Immature natural killer cell (primary cell): ENCODE measurements around the gene VTI1B. TPM values are rescaled to one million over a fixed set of nuclear protein-coding genes. Genes with fewer than 3 reads are reported as not detected.

Source experiments
- DNase-seq, 3 donors: peaks; one replicate each; pipeline ENCODE4 v3.0.0; 2022; ENCODE audit warnings: mixed read lengths in 1 of 3
- H3K27ac Mint-ChIP-seq, 6 donors: one replicate each; pipeline ENCODE4 v1.8.0; 2020; ENCODE audit warnings: mixed read lengths in 6 of 6, mild to moderate bottlenecking in 5 of 6, inconsistent platforms in 4 of 6, moderate library complexity in 3 of 6
- H3K27me3 Mint-ChIP-seq, 3 donors: one replicate each; pipeline ENCODE4 v1.8.0; 2020 to 2021; ENCODE audit warnings: low read depth in 3 of 3, mild to moderate bottlenecking in 3 of 3, mixed read lengths in 3 of 3, moderate library complexity in 3 of 3, inconsistent platforms in 1 of 3
- H3K36me3 Mint-ChIP-seq, 3 donors: one replicate each; pipeline ENCODE4 v1.8.0; 2020; ENCODE audit warnings: mixed read lengths in 3 of 3, inconsistent platforms in 2 of 3, mild to moderate bottlenecking in 2 of 3
- H3K4me1 Mint-ChIP-seq, 2 donors: one replicate each; pipeline ENCODE4 v1.8.0; 2020; ENCODE audit warnings: inconsistent platforms in 2 of 2, mild to moderate bottlenecking in 2 of 2, mixed read lengths in 2 of 2, moderate library complexity in 1 of 2
- H3K4me3 Mint-ChIP-seq, 5 donors: one replicate each; pipeline ENCODE4 v1.8.0; 2020; ENCODE audit warnings: mild to moderate bottlenecking in 5 of 5, mixed read lengths in 5 of 5, inconsistent platforms in 3 of 5, moderate library complexity in 3 of 5
- H3K9me3 Mint-ChIP-seq, 6 donors: one replicate each; pipeline ENCODE4 v1.8.0; 2020; ENCODE audit warnings: mild to moderate bottlenecking in 6 of 6, mixed read lengths in 6 of 6, inconsistent platforms in 4 of 6, moderate library complexity in 3 of 6
- polyA plus RNA-seq, 3 donors: library from polyadenylated mRNA; unstranded; fragments of 300-500 nt; fragmentation: Illumina TruSeq; gene quantifications; one replicate each; pipeline ENCODE4 v1.2.3, GENCODE V29; 2021

The VTI1B gene
- polyA plus RNA-seq, 3 donors from 2014 or later, result 75.0 to 118 (median 104) TPM

DNA sequence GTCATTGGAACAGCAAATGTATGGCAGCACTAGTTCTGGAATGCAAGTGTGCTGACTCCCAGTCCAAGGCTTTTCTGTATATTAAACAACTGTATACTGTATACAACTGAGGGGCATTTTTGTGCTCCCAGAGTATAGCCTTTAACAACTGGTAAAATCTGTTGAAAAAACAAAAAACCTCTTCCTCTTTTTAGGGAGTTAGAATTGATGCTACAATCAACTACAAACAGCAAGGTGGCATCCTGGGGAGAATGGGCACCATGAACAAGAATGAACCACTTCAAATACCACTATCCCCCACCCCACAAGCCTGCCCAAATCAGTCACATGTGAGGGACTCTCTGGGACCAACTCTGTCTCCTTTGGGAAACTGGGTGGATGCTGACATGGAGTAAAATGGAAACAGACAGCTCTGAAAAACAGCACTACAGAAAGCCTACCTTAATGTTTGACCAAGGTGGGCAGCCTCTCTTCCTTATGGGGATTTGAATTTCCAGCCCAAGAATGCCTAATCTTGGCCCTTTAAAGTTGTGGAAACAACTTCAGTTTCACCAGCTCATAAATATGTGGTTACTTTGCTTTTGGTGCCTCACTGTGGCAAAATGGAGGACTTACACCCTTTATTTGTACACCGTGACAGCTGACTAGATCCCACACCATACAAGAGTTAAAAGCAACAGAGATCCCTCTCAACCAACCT lies 7.5 kb downstream of the VTI1B start:
- Mint-ChIP-seq H3K4me1 (peaks cover 77 to 79% of the 10 kb centered on the region in 2 donors), H3K36me3 (no peaks in the 10 kb centered on the region), H3K27me3 (peaks cover 0 to 2% (median 0%) of the 10 kb centered on the region in 3 donors), H3K4me3 (peak overlapping the region; percentile 15 to 64 (median 29)), H3K9me3 (no peaks in the 10 kb centered on the region), H3K27ac (peak overlapping the region; percentile 69 to 90 (median 86))
- DNase-seq, result peak; percentile 44 to 48 (median 44)

DNA sequence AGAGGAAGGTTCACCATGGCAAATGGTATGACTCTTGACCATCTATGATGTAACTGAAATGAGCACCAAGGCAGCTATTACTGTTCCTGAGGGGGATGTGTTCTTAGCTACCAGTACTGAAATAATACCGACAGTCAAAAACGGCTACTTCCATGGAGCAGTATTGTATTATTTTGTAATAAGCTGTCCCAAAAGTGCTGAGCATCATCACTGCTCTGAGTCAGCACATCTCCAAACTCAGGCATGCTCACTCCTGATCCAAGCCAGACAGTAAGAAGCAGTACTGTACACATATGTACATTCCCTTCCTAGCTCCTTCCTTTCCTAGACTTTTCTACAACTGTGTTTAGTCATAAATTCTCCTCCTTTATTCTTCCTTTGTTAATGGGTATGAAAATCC lies 8.6 kb downstream of the VTI1B start:
- peaks cover 0 to 2% (median 0%) of the 10 kb centered on the region in 3 donors for H3K27me3 Mint-ChIP-seq
- peaks cover 69 to 73% of the 10 kb centered on the region in 2 donors for H3K4me1 Mint-ChIP-seq

DNA sequence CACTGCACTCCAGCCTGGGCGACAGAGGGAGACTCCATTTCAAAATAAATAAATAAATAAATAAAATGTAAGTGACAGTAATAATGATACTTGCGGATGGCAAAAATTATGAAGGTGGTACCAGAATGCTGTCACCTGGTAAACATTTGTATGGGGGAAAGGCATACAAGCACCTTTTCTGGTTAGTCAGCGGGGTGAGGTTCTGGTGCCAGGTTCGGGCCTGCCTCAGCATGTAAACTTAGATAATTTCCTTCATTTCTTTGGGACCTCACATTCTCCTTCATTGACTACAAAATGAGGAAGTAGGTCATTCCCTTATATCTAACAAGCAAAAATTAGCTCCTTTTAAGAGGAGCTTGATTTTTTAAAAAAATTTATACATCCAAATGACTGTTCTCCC lies 10.8 kb downstream of the VTI1B start:
- H3K9me3 Mint-ChIP-seq, result no peaks in the 10 kb centered on the region
- H3K36me3 Mint-ChIP-seq, result peaks cover 1 to 6% (median 5%) of the 10 kb centered on the region in 3 donors
- H3K27me3 Mint-ChIP-seq, result no peaks in the 10 kb centered on the region
- H3K4me3 Mint-ChIP-seq, result no peak overlapping the region
- H3K27ac Mint-ChIP-seq, result peak overlapping the region in 2 of 6 donors; percentile 2 to 39
- H3K4me1 Mint-ChIP-seq, result peaks cover 53 to 66% of the 10 kb centered on the region in 2 donors
- DNase-seq, result no peak

More for the DNA sequence above, 8.6 kb downstream of the VTI1B start:
- H3K9me3 Mint-ChIP-seq, result no peaks in the 10 kb centered on the region
- H3K4me3 Mint-ChIP-seq, result peak overlapping the region in 1 of 5 donors; percentile 6
- H3K27ac Mint-ChIP-seq, result peak overlapping the region; percentile 69 to 90 (median 86)
- H3K36me3 Mint-ChIP-seq, result peaks cover 0 to under 1% (median under 1%) of the 10 kb centered on the region in 3 donors
- DNase-seq, result no peak

DNA sequence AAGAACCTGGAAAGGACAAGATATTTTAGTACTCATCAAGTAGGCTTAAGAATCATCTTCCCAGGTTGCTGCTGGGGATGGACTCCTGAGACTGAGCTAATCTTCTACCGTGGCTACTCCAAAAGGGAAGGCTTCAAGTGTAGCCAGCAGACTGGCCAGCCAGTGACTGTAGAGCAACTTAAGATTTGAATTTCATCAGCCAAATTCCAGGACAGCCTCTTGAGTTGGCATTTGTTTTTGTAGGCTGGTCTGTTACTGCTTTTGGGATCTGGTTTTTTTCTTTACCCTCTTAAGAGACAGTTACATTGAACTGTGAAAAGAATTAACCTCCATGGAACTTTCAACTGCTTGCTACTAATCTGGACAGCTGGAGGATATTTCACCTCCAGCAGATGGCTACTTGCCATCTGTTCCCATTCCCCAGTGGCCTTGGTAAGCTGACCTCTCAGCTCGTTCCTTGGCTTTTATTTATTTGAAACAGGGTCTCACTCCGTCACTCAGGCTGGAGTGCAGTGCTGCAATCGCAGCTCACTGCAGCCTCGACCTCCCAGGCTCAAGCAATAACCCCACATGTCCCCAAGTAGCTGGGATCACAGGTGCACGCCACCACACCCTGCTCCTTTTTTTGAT lies 20.7 kb downstream of the VTI1B start:
- H3K4me3 Mint-ChIP-seq, result no peak overlapping the region
- no peaks in the 10 kb centered on the region for H3K9me3 Mint-ChIP-seq
- peaks cover 23 to 60% (median 35%) of the 10 kb centered on the region in 3 donors for H3K36me3 Mint-ChIP-seq
- peaks cover 0 to 2% (median 0%) of the 10 kb centered on the region in 3 donors for H3K27me3 Mint-ChIP-seq
- peaks cover 0 to 4% of the 10 kb centered on the region in 2 donors for H3K4me1 Mint-ChIP-seq
- H3K27ac Mint-ChIP-seq, result no peak overlapping the region
- DNase-seq, result no peak

DNA sequence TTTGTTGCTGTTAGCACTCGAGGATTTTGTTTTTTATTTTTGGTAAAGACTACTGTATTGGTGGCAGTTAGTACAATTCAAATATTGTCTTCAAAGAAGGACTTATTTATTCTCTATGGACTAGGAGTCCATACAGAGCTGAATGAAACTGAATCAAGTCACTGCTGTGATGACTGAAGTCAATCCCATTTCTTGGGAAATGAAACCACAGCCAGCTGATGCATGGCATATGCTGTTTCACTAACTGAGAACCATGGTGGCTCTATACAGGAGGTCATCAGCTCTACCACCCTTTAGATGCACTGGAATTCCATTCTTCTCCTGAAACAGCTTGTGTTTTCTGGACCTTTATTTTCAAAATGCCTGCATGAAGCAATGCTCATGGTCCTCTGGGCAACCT lies 22.2 kb downstream of the VTI1B start:
- no peak for DNase-seq
- no peak overlapping the region for H3K27ac Mint-ChIP-seq
- peaks cover 17 to 58% (median 31%) of the 10 kb centered on the region in 3 donors for H3K36me3 Mint-ChIP-seq
- H3K27me3 Mint-ChIP-seq, result peaks cover 0 to 2% (median 0%) of the 10 kb centered on the region in 3 donors
- no peaks in the 10 kb centered on the region for H3K9me3 Mint-ChIP-seq
- no peak overlapping the region for H3K4me3 Mint-ChIP-seq
- no peaks in the 10 kb centered on the region for H3K4me1 Mint-ChIP-seq

DNA sequence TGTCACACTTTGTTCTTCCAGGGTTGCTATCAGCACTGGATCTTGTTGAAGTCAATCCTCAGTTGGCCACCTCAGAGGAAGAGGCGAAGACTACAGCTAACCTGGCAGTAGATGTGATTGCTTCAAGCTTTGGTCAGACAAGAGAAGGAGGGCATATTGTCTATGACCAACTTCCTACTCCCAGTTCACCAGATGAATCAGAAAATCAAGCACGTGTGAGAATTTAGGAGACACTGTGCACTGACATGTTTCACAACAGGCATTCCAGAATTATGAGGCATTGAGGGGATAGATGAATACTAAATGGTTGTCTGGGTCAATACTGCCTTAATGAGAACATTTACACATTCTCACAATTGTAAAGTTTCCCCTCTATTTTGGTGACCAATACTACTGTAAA lies 23.7 kb downstream of the VTI1B start:
- H3K27ac Mint-ChIP-seq, result peak overlapping the region in 2 of 6 donors; percentile 23 to 49

DNA sequence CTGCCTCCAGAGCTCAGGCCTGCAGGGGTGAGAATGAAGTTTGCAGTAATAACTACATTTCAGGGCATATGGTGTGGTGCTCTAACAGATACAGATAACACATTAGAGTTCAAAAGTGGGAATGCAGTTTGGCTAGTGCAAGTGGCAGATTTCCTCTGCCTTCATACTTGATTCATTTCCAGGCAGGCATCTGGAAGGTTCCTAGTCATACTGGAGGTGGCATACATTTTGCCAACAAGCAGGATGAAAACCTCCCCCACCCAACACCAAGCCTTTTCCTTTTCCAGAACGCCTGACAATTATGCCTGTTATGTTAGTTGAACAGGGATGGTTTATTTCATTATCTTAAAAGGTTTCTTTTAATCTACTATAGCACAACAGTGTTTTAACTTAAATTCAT lies 24.3 kb downstream of the VTI1B start:
- Mint-ChIP-seq H3K9me3 (no peaks in the 10 kb centered on the region), H3K36me3 (peaks cover 12 to 69% (median 26%) of the 10 kb centered on the region in 3 donors), H3K27ac (peak overlapping the region in 1 of 6 donors; percentile 34), H3K4me1 (no peaks in the 10 kb centered on the region), H3K27me3 (peaks cover 0 to 2% (median 0%) of the 10 kb centered on the region in 3 donors), H3K4me3 (no peak overlapping the region)
- no peak for DNase-seq

More for the DNA sequence above, 23.7 kb downstream of the VTI1B start:
- no peak overlapping the region for H3K4me3 Mint-ChIP-seq
- no peaks in the 10 kb centered on the region for H3K9me3 Mint-ChIP-seq
- peaks cover 0 to 2% (median 0%) of the 10 kb centered on the region in 3 donors for H3K27me3 Mint-ChIP-seq
- H3K4me1 Mint-ChIP-seq, result no peaks in the 10 kb centered on the region
- peaks cover 16 to 63% (median 26%) of the 10 kb centered on the region in 3 donors for H3K36me3 Mint-ChIP-seq
- DNase-seq, result no peak

DNA sequence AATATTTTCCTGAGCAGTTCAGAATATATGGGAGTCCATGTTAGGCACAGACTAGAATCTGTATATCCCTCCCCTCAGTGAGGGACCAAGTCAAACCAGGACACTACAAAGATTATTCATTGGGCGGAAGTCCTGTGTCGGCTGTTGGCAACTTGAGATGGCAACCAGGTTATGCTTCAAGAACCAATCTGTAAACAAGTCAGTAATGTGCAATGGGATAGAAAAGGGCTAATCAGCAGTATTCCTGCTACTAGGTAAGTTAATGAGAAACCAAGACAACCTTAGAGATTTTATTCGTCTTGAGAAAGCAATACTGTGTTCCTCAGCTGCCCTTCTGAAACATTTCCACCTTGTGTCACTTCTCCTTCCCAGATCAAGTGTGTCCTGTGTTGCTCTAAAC lies 28.3 kb downstream of the VTI1B start:
- peaks cover 0 to 2% (median 2%) of the 10 kb centered on the region in 3 donors for H3K27me3 Mint-ChIP-seq
- no peak overlapping the region for H3K4me3 Mint-ChIP-seq
- peaks cover 0 to 5% of the 10 kb centered on the region in 2 donors for H3K4me1 Mint-ChIP-seq
- no peak for DNase-seq
- peak overlapping the region in 3 of 6 donors; percentile 4 to 66 (median 20) for H3K27ac Mint-ChIP-seq
- H3K36me3 Mint-ChIP-seq, result peaks cover 9 to 47% (median 18%) of the 10 kb centered on the region in 3 donors
- H3K9me3 Mint-ChIP-seq, result no peaks in the 10 kb centered on the region

DNA sequence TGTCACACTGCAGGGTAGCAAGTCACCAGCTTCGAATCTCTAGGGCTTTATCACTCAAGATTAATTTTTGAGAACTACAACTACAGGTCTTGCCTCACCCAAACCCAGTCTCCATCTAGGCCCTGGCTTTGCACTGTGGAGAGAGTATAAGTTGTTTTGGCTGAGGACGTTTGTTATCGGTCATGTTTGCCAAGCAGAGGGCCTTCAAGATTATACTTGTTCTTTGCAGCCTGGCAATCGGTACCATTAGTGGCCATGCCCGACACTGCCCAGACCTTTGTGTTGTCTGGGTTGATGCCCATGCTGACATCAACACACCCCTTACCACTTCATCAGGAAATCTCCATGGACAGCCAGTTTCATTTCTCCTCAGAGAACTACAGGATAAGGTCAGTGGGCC lies 29.0 kb downstream of the VTI1B start:
- no peaks in the 10 kb centered on the region for H3K9me3 Mint-ChIP-seq
- H3K4me3 Mint-ChIP-seq, result no peak overlapping the region

DNA sequence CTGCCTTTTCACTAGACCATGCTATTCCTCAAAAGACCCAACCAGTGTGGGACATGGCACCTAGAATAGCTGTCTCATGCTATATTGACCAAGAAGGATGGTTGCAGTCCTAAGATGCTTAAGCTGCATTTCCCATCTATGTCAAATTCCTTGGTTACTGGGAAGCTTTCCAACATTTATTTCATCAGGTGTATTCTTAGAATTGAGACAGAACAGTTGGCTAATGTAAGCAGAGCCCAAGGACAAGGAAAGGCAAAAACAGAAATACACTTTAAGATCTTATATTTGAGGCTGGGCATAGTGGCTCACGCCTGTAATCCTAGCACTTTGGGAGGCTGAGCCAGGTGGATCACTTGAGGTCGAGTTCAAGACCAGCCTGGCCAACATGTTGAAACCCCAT lies 30.0 kb downstream of the VTI1B start:
- peaks cover 0 to 3% (median 0%) of the 10 kb centered on the region in 3 donors for H3K27me3 Mint-ChIP-seq
- H3K27ac Mint-ChIP-seq, result peak overlapping the region in 5 of 6 donors; percentile 43 to 73 (median 61)
- peaks cover 0 to 5% of the 10 kb centered on the region in 2 donors for H3K4me1 Mint-ChIP-seq
- H3K36me3 Mint-ChIP-seq, result peaks cover 4 to 31% (median 6%) of the 10 kb centered on the region in 3 donors
- H3K4me3 Mint-ChIP-seq, result no peak overlapping the region
- no peaks in the 10 kb centered on the region for H3K9me3 Mint-ChIP-seq
- no peak for DNase-seq

More for the DNA sequence above, 29.0 kb downstream of the VTI1B start:
- no peak for DNase-seq
- peaks cover 9 to 40% (median 10%) of the 10 kb centered on the region in 3 donors for H3K36me3 Mint-ChIP-seq
- peak overlapping the region in 1 of 6 donors; percentile 30 for H3K27ac Mint-ChIP-seq
- peaks cover 0 to 2% (median under 1%) of the 10 kb centered on the region in 3 donors for H3K27me3 Mint-ChIP-seq
- H3K4me1 Mint-ChIP-seq, result peaks cover 0 to 5% of the 10 kb centered on the region in 2 donors

DNA sequence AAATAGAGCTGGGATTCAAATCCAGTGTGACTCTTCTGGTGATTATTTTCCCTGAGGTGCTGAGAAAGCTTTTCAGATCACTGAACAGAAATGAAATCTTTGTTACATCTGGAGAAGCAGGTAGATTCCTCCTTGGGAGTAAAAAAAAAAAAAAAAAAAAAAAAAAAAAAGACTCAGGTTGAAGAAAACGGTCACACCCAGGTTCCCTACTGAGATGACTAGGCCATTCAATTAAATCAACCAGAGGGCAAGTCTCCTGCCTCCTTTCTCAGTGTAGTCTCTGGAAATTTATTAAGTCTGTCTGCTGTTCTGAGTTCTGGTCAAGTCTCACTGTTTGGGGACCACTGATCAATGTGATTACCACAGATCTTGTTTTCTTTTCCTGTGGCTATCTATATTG lies 30.7 kb downstream of the VTI1B start:
- Mint-ChIP-seq H3K27ac (peak overlapping the region in 5 of 6 donors; percentile 43 to 73 (median 61)), H3K27me3 (peaks cover 0 to 3% (median 0%) of the 10 kb centered on the region in 3 donors), H3K4me3 (no peak overlapping the region), H3K36me3 (peaks cover 0 to 27% (median 6%) of the 10 kb centered on the region in 3 donors), H3K9me3 (no peaks in the 10 kb centered on the region), H3K4me1 (peaks cover 0 to 5% of the 10 kb centered on the region in 2 donors)
- DNase-seq, result no peak

DNA sequence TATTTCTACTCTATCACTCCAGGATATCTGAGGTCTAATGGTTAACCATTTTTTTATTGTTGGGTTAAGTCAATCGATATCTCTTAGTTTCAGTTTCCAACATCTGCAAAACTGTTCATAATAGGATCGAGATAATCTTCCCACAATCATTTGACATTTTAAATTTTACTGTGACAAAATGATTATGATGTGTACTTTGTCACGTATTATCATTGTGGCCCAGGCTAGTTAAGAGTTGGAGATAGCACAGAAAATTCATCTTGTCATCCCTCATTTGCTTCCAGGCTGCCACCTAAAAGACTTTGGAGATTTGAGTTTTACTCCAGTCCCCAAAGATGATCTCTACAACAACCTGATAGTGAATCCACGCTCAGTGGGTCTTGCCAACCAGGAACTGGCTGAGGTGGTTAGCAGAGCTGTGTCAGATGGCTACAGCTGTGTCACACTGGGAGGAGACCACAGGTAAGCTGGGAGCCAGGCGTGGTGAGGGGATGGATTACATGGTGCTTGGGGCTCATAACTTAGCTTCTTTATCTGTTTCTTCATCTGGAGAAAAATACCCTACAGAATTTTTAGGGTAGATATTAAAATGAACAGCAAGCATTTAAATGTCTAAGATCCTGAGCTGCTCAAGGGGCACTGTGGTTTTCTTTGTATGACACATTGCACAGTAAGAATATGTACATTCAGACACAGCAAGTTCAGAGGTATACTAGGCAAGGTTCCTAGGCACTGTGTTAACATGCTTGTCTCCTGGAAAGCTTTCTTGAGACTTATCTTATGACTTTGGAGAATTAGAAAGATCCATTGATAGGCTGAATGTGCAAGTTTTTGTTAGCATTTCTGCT lies 32.3 kb downstream of the VTI1B start:
- no peak for DNase-seq
- no peak overlapping the region for H3K4me3 Mint-ChIP-seq
- no peaks in the 10 kb centered on the region for H3K9me3 Mint-ChIP-seq
- H3K4me1 Mint-ChIP-seq, result peaks cover 0 to 5% of the 10 kb centered on the region in 2 donors
- H3K36me3 Mint-ChIP-seq, result peaks cover 0 to 22% (median 4%) of the 10 kb centered on the region in 3 donors
- peaks cover 0 to 3% (median 0%) of the 10 kb centered on the region in 3 donors for H3K27me3 Mint-ChIP-seq
- H3K27ac Mint-ChIP-seq, result peak overlapping the region in 5 of 6 donors; percentile 11 to 85 (median 73)

DNA sequence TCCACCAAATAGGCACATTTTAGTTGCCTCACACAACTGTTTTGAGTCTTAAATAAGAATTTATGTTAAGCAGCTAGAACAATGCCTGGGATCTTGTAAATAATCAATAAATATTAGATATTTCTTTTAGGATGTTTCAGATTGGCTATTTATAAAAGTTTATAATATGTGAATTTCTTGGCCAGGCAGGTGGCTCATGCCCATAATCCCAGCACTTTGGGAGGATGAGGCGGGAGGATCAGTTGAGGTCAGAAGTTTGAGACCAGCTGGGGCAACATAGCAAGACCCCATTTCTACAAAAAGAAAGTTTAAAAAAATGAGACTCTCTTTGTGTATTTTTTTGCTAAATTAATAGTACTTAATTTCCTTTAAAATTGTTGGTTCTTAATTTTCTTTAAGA lies 33.0 kb downstream of the VTI1B start:
- Mint-ChIP-seq H3K36me3 (peaks cover 0 to 15% (median 0%) of the 10 kb centered on the region in 3 donors), H3K9me3 (no peaks in the 10 kb centered on the region), H3K27me3 (peaks cover 0 to 3% (median 0%) of the 10 kb centered on the region in 3 donors), H3K4me3 (no peak overlapping the region), H3K4me1 (peaks cover 0 to 5% of the 10 kb centered on the region in 2 donors), H3K27ac (peak overlapping the region in 1 of 6 donors; percentile 11)
- DNase-seq, result no peak
